Measurements from ENCODE around the gene ACOT2. TPM values are rescaled to one million over a fixed set of nuclear protein-coding genes. Genes with fewer than 3 reads are reported as not detected.
"Not testable (repeated sequence)": the region's sequence is repeated elsewhere in the genome, so short reads cannot be mapped to it uniquely, and the experiment has no call there.

The ACOT2 gene
- total RNA-seq, 1 donor from 2014 or later: 6.4 TPM

DNA sequence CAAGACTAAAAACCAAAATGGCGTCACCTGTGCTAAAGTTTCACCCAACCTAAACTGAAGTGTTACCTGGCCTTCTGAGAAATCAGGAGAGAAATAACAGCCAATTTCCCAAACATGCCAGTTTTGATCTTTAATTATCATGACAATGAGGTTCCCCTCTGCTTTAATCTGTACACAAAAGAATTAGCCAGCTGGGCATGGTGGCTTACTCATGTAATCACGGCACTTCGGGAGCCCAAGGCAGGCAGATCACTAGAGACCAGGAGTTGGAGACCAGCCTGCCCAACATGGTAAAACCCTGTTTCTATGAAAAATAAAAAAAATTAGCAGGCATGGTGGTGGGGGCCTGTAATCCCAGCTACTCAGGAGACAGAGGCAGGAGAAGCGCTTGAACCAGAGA, 15.2 kb upstream of the ACOT2 start:
- no peak for DNase-seq
- no peaks in the 10 kb centered on the region for H3K4me1 Mint-ChIP-seq
- H3K27ac Mint-ChIP-seq: no peak overlapping the region
- H3K9me3 Mint-ChIP-seq: no peaks in the 10 kb centered on the region
- no peaks in the 10 kb centered on the region for H3K36me3 Mint-ChIP-seq (ENCODE audit: low read depth)
- H3K27me3 Mint-ChIP-seq: peaks cover 2% of the 10 kb centered on the region
- H3K4me3 Mint-ChIP-seq: no peak overlapping the region
- intact Hi-C loops (cut with micrococcal nuclease): no loop called here

DNA sequence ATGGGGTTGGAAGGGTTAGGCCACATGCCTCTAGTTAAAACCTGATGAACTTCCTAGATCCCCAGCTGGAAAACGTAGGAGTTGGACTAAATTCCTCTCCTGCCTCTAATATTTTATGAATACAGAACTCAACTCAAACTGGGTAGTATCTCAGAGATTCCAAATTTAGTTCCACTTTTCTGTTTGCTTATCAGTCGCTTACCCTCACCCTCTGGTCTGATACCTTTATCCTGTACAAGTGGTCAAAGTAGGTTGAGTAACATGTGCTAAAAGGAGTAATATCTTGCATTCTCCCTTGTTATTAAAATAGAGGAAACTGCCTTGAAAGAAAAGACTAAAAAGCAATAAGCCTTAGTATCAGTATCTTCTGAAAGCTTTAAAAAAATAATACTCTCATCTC, 11.8 kb upstream of the ACOT2 start:
- H3K4me3 Mint-ChIP-seq; DNase-seq; H3K9me3 Mint-ChIP-seq; H3K36me3 Mint-ChIP-seq (ENCODE audit: low read depth); intact Hi-C loops (cut with micrococcal nuclease); H3K27ac Mint-ChIP-seq; H3K27me3 Mint-ChIP-seq; H3K4me1 Mint-ChIP-seq: not testable (repeated sequence)

DNA sequence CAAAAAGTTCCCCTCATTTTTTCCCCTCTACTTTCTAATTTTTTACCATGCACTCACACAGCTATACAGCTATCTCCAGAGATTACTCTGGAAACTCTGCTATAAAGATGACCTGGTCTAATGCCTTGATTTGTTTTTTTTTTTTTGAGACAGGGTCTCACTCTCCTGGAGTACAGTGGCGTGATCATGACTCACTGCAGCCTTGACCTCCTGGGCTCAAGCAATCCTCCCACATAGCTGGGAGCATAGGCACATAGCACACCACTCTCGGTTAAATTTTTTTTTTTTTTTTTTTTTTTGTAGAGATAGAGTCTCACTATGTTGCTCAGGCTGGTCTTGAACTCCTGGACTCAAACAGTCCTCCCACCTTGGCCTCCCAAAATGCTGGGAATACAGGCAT, 10.8 kb upstream of the ACOT2 start:
- not testable (repeated sequence) for DNase-seq; H3K27me3 Mint-ChIP-seq; H3K4me1 Mint-ChIP-seq; H3K36me3 Mint-ChIP-seq (ENCODE audit: low read depth); H3K9me3 Mint-ChIP-seq; H3K27ac Mint-ChIP-seq; H3K4me3 Mint-ChIP-seq
- intact Hi-C loops (cut with micrococcal nuclease): loop anchor here (2.0 kb wide), 1 partner anchor 29 kb away; no protein-coding TSS in a partner anchor

DNA sequence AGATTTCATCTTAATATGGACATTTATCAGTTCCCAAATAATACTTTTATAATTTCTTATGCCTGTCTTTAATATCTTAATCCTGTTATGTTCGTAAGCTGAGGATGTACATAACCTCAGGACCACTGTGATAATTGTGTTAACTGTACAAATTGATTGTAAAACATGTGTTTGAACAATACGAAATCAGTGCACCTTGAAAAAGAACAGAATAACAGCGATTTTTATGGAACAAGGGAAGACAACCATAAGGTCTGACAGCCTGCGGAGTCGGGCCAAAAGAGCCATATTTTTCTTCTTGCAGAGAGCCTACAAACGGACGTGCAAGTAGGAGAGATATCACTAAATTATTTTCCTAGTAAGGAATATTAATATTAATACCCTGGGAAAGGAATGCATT, 6.8 kb upstream of the ACOT2 start:
- not testable (repeated sequence) for H3K4me1 Mint-ChIP-seq, H3K4me3 Mint-ChIP-seq, H3K9me3 Mint-ChIP-seq, H3K27ac Mint-ChIP-seq, DNase-seq, H3K27me3 Mint-ChIP-seq
- peaks cover 19% of the 10 kb centered on the region for H3K36me3 Mint-ChIP-seq (ENCODE audit: low read depth)
- intact Hi-C loops (cut with micrococcal nuclease): loop anchor here (10.0 kb wide), 1 partner anchor 53 kb away; the partner anchor contains the start of gene ACOT6

DNA sequence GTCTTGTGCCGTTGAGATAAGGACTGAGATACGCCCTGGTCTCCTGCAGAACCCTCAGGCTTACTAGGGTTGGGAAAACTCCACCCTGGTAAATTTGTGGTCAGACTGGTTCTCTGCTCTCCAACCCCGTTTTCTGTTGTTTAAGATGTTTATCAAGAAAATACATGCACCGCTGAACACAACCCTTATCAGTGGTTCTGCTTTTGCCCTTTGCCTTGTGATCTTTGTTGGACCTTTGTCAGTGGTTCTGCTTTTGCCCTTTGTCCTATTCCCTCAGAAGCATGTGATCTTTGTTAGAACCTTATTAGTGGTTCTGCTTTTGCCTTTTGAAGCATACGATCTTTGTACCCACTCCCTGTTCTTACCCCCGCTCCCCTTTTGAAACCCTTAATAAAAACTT, 6.3 kb upstream of the ACOT2 start:
- H3K27ac Mint-ChIP-seq, H3K9me3 Mint-ChIP-seq, H3K4me3 Mint-ChIP-seq, H3K4me1 Mint-ChIP-seq, H3K27me3 Mint-ChIP-seq: not testable (repeated sequence)
- intact Hi-C loops (cut with micrococcal nuclease): loop anchor here (10.0 kb wide), 1 partner anchor 52 kb away; the partner anchor contains the start of gene ACOT6
- peaks cover 22% of the 10 kb centered on the region for H3K36me3 Mint-ChIP-seq (ENCODE audit: low read depth)
- DNase-seq: peak; percentile 30

DNA sequence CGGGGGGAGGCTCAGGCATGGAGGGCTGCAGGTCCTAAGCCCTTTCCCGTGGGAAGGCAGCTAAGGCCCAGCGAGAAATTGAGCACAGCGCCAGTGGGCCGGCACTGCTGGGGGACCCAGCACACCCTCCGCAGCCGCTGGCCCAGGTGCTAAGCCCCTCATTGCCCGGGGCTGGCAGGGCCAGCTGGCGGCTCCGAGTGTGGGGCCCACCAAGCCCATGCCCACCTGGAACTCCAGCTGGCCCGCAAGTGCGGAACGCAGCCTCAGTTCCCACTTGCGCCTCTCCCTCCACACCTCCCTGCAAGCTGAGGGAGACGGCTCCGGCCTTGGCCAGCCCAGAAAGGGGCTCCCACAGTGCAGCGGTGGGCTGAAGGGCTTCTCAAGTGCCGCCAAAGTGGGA, 2.6 kb upstream of the ACOT2 start:
- H3K27ac Mint-ChIP-seq, H3K9me3 Mint-ChIP-seq, H3K27me3 Mint-ChIP-seq, H3K4me3 Mint-ChIP-seq: not testable (repeated sequence)
- intact Hi-C loops (cut with micrococcal nuclease): loop anchor here (10.0 kb wide), 1 partner anchor 48 kb away; the partner anchor contains the start of gene ACOT6
- Mint-ChIP-seq H3K4me1 (peaks cover 31% of the 10 kb centered on the region), H3K36me3 (ENCODE audit: low read depth) (peaks cover 22% of the 10 kb centered on the region)
- DNase-seq: peak; percentile 53

DNA sequence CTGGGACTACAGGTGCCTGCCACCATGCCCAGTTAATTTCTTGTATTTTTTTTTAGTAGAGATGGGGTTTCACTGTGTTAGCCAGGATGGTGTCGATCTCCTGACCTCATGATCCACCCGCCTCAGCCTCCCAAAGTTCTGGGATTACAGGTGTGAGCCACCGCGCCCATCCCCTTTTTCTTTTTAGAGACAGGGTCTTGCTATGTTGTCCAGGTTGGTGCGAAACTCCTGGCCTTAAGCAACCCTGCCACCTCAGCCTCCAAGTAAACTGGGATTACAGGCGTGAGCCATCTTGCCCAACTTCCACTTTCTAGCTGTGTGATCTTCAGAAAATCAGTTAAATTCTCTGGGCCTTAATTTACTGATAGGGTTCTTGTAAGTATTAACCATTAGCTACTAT, 2.1 kb upstream of the ACOT2 start:
- not testable (repeated sequence) for H3K27ac Mint-ChIP-seq, H3K9me3 Mint-ChIP-seq, H3K27me3 Mint-ChIP-seq, DNase-seq
- Mint-ChIP-seq H3K4me3 (peak overlapping the region; percentile 93), H3K36me3 (ENCODE audit: low read depth) (peaks cover 18% of the 10 kb centered on the region), H3K4me1 (peaks cover 31% of the 10 kb centered on the region)
- intact Hi-C loops (cut with micrococcal nuclease): loop anchor here (10.0 kb wide), 1 partner anchor 48 kb away; the partner anchor contains the start of gene ACOT6

DNA sequence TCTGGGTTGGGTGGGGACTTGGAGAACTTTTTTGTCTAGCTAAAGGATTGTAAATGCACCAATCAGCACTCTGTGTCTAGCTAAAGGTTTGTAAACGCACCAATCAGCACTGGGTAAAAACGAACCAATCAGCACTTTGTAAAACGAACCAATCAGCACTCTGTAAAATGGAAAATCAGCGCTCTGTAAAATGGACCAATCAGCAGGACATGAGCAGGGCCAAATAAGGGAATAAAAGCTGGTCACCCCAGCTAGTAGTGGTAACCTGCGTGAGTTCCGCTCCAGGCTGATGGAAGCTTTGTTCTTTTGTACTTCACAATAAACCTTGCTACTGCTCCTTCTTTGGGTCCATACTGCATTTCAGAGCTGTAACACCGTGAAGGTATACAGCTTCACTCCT, 1.7 kb upstream of the ACOT2 start:
- DNase-seq: peak; percentile 52
- Mint-ChIP-seq H3K27ac (no peak overlapping the region), H3K9me3 (no peaks in the 10 kb centered on the region), H3K4me1 (peaks cover 31% of the 10 kb centered on the region), H3K27me3 (no peaks in the 10 kb centered on the region), H3K4me3 (peak overlapping the region; percentile 93), H3K36me3 (ENCODE audit: low read depth) (peaks cover 16% of the 10 kb centered on the region)
- intact Hi-C loops (cut with micrococcal nuclease): loop anchor here (10.0 kb wide), 1 partner anchor 47 kb away; the partner anchor contains the start of gene ACOT6

DNA sequence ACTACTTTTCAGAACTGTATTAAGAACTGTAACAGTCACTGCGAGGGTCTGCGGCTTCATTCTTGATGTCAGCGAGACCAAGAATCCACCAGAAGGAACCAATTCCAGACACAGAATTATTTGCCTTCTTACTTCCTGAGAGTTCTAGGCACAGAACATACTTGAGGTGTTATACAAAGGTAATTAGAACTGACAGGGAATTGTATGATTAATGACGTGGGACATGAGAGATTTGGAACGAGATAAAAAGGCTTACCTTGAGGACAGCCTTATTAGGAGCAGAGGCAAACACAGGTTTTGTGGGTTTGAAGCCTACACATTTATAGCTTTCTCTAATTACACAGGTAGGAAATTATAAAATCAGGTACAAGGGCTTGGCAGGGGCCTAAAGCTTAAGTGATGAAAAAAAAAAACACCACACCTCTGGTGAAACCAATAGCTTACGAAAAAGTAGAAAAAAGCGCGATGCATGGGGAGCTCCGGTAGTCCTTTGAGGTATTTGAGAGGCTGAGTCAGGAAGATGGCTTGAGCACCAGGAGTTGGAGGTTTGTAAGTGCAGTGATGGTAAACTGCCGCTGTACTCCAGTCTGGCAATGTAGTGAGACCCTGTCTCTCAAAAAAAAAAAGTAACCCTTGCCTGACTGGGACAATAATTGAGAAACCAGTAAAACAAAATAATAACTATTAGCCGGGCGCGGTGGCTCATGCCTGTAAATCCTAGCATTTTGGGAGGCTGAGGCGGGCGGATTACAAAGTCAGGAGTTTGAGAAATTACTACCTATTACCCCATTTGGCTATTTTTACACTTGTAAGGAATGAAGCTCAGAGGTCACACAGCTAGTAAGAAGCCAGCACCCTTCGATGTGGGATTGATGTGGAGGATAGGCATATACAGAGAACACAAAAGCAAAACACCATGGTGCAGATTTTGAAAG, 795 bp upstream of the ACOT2 start:
- Mint-ChIP-seq H3K9me3 (no peaks in the 10 kb centered on the region), H3K36me3 (ENCODE audit: low read depth) (peaks cover 16% of the 10 kb centered on the region), H3K4me3 (peak overlapping the region; percentile 93), H3K27ac (peak overlapping the region; percentile 98), H3K27me3 (no peaks in the 10 kb centered on the region), H3K4me1 (peaks cover 31% of the 10 kb centered on the region)
- intact Hi-C loops (cut with micrococcal nuclease): loop anchor here (2.0 to 10.0 kb wide), 2 partner anchors 47 to 59 kb away; partner anchors contain the start of gene ACOT6
- DNase-seq: peak; percentile 65

DNA sequence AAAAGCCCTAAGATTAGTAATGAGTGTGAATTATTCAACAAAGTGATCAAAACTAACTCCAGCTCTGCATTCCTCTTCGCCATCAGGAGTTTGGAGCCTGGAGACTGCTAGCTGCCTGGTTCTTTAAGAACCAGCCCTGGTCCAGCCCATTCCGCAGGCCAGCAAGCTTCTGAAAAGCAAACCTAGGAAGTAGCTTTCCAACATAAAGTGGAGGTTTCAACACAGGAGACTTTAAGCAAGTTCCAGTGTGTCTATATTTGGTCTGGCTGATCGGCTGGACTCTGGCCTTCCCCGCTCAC, 178 bp upstream of the ACOT2 start:
- DNase-seq, H3K27me3 Mint-ChIP-seq, H3K9me3 Mint-ChIP-seq: not testable (repeated sequence)
- Mint-ChIP-seq H3K4me1 (peaks cover 31% of the 10 kb centered on the region), H3K4me3 (peak overlapping the region; percentile 93), H3K36me3 (ENCODE audit: low read depth) (peaks cover 19% of the 10 kb centered on the region), H3K27ac (peak overlapping the region; percentile 98)
- intact Hi-C loops (cut with micrococcal nuclease): loop anchor here (1.0 to 10.0 kb wide), 4 partner anchors 46 to 317 kb away; partner anchors contain the start of genes ACOT6 and ZNF410

DNA sequence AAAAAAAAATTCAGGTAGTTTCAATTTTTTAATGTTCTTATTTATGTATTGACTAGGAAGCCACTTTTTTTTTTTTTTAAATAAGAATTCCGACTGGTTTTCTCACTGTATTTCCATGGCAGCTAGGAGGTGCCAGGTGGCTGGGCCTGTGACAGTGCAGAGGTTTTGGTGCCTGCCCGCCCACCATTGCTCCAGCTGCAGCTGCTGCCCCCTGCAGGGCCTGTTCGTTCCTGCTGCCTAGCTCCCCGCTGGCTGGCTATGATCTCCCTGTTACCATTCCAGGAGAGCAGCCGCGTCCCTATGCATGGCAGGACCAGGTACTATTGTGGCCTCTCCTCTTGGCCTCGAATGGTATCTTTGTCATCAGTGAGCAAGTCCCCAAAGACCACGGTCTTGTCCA, 1.9 kb downstream of the ACOT2 start:
- not testable (repeated sequence) for H3K4me3 Mint-ChIP-seq, H3K27me3 Mint-ChIP-seq, H3K9me3 Mint-ChIP-seq
- DNase-seq: peak; percentile 90
- intact Hi-C loops (cut with micrococcal nuclease): loop anchor here (2.0 kb wide), 2 partner anchors 30 to 448 kb away; partner anchors contain the start of genes BBOF1 and ENTPD5
- Mint-ChIP-seq H3K36me3 (ENCODE audit: low read depth) (peaks cover 21% of the 10 kb centered on the region), H3K4me1 (peaks cover 31% of the 10 kb centered on the region), H3K27ac (peak overlapping the region; percentile 25)

DNA sequence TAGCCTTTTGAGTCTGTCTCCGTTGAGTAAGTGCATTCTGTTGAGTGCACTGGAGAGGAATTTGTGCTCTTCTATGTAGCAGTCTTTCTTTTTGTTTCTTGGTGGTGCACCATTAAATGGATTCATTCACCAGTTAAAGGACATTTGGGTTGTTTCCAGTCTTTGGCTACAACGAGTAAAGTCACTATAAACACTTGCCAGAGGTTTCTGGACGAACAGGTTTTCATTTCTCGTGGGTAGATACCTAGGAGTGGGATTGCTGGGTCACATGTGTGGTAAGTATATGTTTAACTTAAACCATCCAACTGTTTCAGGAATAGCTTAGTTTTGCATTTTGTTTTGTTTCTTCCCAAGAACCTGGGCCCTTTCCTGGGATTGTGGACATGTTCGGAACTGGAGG, 4.0 kb downstream of the ACOT2 start:
- intact Hi-C loops (cut with micrococcal nuclease); H3K9me3 Mint-ChIP-seq: not testable (repeated sequence)

DNA sequence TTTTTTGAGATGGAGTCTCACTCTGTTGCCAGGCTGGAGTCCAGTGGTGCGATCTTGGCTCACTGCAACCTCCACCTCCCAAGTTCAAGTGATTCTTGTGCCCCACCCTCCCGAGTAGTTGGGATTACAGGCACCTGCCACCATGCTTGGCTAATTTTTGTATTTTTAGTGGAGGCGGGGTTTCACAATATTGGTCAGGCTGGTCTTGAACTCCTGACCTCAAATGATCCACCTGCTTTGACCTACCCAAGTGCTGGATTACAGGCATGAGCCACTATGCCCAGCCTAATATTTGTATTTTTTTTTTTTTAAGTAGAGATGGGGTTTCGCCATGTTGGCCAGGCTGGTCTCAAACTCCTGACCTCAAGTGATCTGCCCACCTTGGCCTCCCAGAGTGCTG, 4.7 kb downstream of the ACOT2 start:
- H3K27me3 Mint-ChIP-seq; intact Hi-C loops (cut with micrococcal nuclease): not testable (repeated sequence)

More for the DNA sequence above, 4.0 kb downstream of the ACOT2 start:
- peaks cover 19% of the 10 kb centered on the region for H3K4me1 Mint-ChIP-seq
- H3K27me3 Mint-ChIP-seq, H3K27ac Mint-ChIP-seq, DNase-seq, H3K4me3 Mint-ChIP-seq: not testable (repeated sequence)
- peaks cover 17% of the 10 kb centered on the region for H3K36me3 Mint-ChIP-seq (ENCODE audit: low read depth)

DNA sequence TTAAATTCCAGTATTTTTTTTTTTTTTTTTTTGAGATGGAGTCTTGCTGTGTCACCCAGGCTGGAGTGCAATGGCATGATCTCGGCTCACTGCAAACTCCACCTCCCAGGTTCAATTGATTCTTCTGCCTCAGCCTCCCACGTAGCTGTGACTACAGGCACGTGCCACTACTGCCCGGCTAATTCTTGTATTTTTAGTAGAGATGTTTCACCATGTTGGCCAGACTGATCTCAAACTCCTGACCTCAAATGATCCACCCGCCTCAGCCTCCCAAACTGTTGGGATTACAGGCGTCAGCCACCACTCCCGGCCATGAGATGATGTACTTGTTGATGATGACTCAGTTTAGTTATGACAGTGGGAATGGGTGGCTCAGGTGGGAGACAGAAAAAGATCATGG, 5.2 kb downstream of the ACOT2 start:
- peaks cover 17% of the 10 kb centered on the region for H3K36me3 Mint-ChIP-seq (ENCODE audit: low read depth)
- DNase-seq; intact Hi-C loops (cut with micrococcal nuclease); H3K4me1 Mint-ChIP-seq; H3K9me3 Mint-ChIP-seq; H3K27ac Mint-ChIP-seq; H3K27me3 Mint-ChIP-seq; H3K4me3 Mint-ChIP-seq: not testable (repeated sequence)

More for the DNA sequence above, 4.7 kb downstream of the ACOT2 start:
- Mint-ChIP-seq H3K36me3 (ENCODE audit: low read depth) (peaks cover 17% of the 10 kb centered on the region), H3K4me1 (peaks cover 12% of the 10 kb centered on the region)
- H3K27ac Mint-ChIP-seq, DNase-seq, H3K9me3 Mint-ChIP-seq, H3K4me3 Mint-ChIP-seq: not testable (repeated sequence)

Data from activated CD4-positive, alpha-beta T cell treated with anti-CD3 and anti-CD28 coated beads, Interleukin-2, amount 10 ng/mL, durations not matched to agents 24 days and 14 days (primary cell).